Kidney epithelial cell (primary cell): ENCODE results near the gene UBE2I. TPM values are rescaled to one million over a fixed set of nuclear protein-coding genes. Genes with fewer than 3 reads are reported as not detected.
"Not testable (repeated sequence)": the region's sequence is repeated elsewhere in the genome, so short reads cannot be mapped to it uniquely, and the experiment has no call there.

ENCODE experiments used
- DNase-seq: peaks from one replicate; pipeline ENCODE4 v3.0.0-alpha.2; 2010; ENCODE audit warnings: low read depth
- H3K27me3 ChIP-seq: 2 replicates; pipeline ENCODE4 v1.6.0; 2011; ENCODE audit warnings: low read length; ENCODE audit not compliant: control insufficient read depth, insufficient read depth
- H3K36me3 ChIP-seq: 2 replicates; pipeline ENCODE4 v1.5.1; 2011; ENCODE audit warnings: low read length; ENCODE audit not compliant: control insufficient read depth, insufficient read depth
- H3K4me3 ChIP-seq: 2 replicates; pipeline ENCODE4 v1.5.1; 2011; ENCODE audit warnings: low read depth, mild to moderate bottlenecking, control low read depth, low read length
- total RNA-seq: library from RNA; depleted of rRNA; stranded (reverse); fragments of >200 nt; gene quantifications from 2 replicates; pipeline ENCODE4 v1.2.3, GENCODE V29; 2015
- TF ChIP-seq, protein P1 (sequence below): IDR thresholded peaks from 2 replicates; pipeline ENCODE4 v1.5.1; 2011; ENCODE audit warnings: mild to moderate bottlenecking, moderate library complexity, low read length, control low read depth, inconsistent platforms; ENCODE audit not compliant: insufficient read depth, poor library complexity, severe bottlenecking

UBE2I gene
- total RNA-seq, 1 donor from 2014 or later = 139 TPM

GRCh38 chr16:1326391-1326790 lies 17.0 kb downstream of the UBE2I start:
- DNase-seq = no peak
- TF ChIP-seq, protein P1, sequence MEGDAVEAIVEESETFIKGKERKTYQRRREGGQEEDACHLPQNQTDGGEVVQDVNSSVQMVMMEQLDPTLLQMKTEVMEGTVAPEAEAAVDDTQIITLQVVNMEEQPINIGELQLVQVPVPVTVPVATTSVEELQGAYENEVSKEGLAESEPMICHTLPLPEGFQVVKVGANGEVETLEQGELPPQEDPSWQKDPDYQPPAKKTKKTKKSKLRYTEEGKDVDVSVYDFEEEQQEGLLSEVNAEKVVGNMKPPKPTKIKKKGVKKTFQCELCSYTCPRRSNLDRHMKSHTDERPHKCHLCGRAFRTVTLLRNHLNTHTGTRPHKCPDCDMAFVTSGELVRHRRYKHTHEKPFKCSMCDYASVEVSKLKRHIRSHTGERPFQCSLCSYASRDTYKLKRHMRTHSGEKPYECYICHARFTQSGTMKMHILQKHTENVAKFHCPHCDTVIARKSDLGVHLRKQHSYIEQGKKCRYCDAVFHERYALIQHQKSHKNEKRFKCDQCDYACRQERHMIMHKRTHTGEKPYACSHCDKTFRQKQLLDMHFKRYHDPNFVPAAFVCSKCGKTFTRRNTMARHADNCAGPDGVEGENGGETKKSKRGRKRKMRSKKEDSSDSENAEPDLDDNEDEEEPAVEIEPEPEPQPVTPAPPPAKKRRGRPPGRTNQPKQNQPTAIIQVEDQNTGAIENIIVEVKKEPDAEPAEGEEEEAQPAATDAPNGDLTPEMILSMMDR = no peak
- H3K4me3 ChIP-seq = no peak overlapping the region
- peaks cover 8% of the 10 kb centered on the region for H3K27me3 ChIP-seq
- H3K36me3 ChIP-seq = peaks cover 2% of the 10 kb centered on the region

GRCh38 chr16:1326946-1327618 lies 17.6 kb downstream of the UBE2I start:
- no peak for DNase-seq
- no peak overlapping the region for H3K4me3 ChIP-seq
- H3K36me3 ChIP-seq = no peaks in the 10 kb centered on the region
- peaks cover 15% of the 10 kb centered on the region for H3K27me3 ChIP-seq
- TF ChIP-seq, protein P1 = no peak

GRCh38 chr16:1327619-1327947 lies 18.1 kb downstream of the UBE2I start:
- H3K4me3 ChIP-seq = no peak overlapping the region
- H3K36me3 ChIP-seq = no peaks in the 10 kb centered on the region
- peaks cover 20% of the 10 kb centered on the region for H3K27me3 ChIP-seq
- DNase-seq = no peak
- TF ChIP-seq, protein P1 = no peak

DNA sequence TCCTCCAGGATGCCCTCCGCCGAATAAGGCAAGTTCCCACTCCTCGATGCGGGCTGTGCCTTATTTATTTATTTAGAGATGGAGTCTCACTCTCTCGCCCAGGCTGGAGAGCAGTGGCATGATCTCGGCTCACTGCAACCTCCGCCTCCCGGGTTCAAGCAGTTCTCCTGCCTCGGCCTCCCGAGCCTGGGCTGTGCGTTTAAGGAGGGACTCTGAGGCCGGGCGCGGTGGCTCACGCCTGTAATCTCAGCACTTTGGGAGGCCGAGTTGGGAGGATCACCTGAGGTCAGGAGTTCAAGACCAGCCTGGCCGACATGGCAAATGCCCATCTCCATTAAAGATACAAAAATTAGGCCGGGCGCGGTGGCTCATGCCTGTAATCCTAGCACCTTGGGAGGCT lies 18.7 kb downstream of the UBE2I start:
- peaks cover 26% of the 10 kb centered on the region for H3K27me3 ChIP-seq
- H3K4me3 ChIP-seq, H3K36me3 ChIP-seq, DNase-seq: not testable (repeated sequence)

DNA sequence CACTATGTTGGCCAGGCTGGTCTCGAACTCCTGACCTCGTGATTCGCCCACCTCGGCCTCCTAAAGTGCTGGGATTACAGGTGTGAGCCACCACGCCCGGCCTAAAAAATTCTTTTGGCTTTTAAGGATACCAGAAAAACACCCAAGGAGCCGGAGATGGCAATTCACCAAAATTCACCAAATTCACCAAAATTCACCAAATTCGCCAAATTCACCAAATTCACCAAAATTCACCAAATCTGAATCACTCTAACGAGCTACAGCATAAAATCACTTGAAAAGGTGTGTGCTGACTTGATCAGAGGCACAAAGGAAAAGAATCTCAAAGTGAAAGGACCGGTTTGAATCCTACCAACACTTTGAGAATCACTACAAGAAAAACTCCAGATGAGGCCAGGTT lies 19.5 kb downstream of the UBE2I start:
- not testable (repeated sequence) for H3K4me3 ChIP-seq, DNase-seq, H3K36me3 ChIP-seq
- peaks cover 32% of the 10 kb centered on the region for H3K27me3 ChIP-seq

DNA sequence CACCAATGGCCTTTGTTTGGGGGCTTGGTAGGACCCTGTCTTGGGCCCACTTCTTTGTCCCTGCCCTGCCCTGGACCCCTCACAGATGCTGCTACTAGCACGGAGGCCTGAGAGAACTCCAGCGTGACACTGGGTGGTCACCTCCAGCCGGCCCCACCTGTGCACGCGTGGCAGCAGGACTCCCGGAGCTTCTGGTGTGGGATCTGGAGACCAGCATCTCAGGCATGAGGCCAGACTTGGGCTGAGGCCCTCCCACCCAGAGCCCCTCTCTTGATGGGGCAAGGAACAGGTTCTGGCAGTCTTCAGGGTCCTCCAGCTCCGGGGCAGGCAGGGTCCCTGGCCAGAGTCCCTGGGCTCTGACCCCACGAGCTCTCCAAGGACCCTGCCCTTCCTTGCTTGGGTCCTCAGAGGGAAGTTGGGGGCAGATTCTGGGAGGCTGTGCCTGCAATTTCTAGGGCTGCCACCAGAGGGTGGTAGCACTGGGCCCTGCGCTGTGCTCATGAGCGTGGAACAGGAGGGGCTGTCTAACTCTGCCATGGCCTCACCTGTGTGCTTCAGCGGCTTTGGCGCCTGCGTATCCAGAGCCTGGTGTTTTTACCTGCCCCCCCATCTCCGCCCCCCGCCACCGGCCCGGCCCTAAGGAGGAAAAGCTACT lies 21.0 kb downstream of the UBE2I start:
- H3K4me3 ChIP-seq = no peak overlapping the region
- DNase-seq = no peak
- no peaks in the 10 kb centered on the region for H3K36me3 ChIP-seq
- H3K27me3 ChIP-seq = peaks cover 46% of the 10 kb centered on the region
- TF ChIP-seq, protein P1 = peak; percentile 57
